8988T (cell line): ENCODE data around the gene LRIG3.
"Not testable (repeated sequence)": the region's sequence is repeated elsewhere in the genome, so short reads cannot be mapped to it uniquely, and the experiment has no call there.

Source experiments
- DNase-seq: peaks from one replicate; pipeline ENCODE4 v3.0.0; 2011

The LRIG3 gene

GRCh38 chr12:58857206-58857605 is 63.1 kb downstream of the LRIG3 start:
- not testable (repeated sequence) for DNase-seq

DNA sequence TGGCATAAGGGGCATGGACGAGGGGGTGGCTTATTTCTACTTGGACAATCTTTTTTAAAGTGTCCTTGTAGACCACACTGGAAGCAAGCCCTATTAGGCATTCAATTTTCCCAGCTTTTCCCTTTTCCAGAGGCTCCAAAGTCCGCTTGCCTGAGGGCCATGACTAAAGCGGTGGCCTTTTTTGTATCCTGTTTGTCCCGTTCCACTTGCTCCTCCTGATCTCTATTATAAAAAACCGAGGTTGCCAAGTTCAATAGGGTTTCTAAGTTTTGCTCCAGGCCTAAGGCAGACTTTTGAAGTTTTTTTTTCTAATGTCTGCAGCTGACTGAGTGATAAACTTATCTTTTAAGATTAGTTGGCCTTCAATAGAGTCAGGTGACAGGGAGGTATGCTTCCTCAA is 64.7 kb downstream of the LRIG3 start:
- not testable (repeated sequence) for DNase-seq

DNA sequence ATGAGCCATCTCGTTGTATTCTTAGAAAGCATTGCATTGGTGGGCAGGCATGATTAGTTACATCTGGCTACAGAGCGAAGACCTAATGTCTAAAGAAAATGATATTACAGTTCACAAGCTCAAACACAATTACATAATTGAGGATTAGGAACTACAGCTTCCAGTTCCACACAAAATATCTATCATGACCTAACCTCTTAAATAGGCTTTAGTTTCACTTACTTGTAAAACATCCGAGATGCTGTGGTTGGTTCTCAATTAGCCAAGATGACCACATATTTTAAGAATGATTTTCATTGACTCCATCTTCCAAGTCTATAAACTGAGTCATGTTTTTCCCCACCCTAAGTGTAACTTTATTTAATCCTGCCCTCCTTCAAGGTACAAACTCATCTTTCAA is 69.5 kb downstream of the LRIG3 start:
- DNase-seq = no peak

GRCh38 chr12:58847901-58848600 is 72.3 kb downstream of the LRIG3 start:
- DNase-seq = no peak

DNA sequence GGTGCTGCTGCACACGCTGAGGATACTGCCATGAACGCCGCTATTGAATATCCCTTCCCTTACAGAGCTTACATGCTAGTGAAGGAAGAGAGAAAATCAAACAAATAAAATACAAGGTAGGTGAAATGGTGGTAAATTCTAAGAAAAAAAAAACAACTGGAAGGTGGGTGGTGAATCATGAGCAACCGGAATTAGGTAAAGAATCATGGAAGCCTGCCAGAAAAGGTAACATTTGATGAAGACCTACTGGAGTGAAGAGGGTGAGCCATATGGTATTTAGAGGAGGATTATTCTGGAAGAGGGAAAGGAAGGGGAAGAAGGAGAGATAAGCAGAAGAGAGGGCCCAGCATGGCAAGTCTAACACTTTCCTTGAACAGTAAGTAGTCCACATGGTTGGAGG is 76.1 kb downstream of the LRIG3 start:
- DNase-seq = no peak

GRCh38 chr12:58841058-58841798 is 79.1 kb downstream of the LRIG3 start:
- no peak for DNase-seq

GRCh38 chr12:58833853-58834252 is 86.5 kb downstream of the LRIG3 start:
- no peak for DNase-seq

- DNase-seq = no peak
These were observed 87.4 kb downstream of the LRIG3 start for GRCh38 chr12:58832920-58833319.
